GM04503 (cell line): ENCODE results near the gene GGT1.
"Not testable (repeated sequence)": the region's sequence is repeated elsewhere in the genome, so short reads cannot be mapped to it uniquely, and the experiment has no call there.

Experiments used
- DNase-seq: peaks from one replicate; pipeline ENCODE4 v3.0.0-alpha.2; 2012; ENCODE audit warnings: low read depth

GGT1 gene

DNA sequence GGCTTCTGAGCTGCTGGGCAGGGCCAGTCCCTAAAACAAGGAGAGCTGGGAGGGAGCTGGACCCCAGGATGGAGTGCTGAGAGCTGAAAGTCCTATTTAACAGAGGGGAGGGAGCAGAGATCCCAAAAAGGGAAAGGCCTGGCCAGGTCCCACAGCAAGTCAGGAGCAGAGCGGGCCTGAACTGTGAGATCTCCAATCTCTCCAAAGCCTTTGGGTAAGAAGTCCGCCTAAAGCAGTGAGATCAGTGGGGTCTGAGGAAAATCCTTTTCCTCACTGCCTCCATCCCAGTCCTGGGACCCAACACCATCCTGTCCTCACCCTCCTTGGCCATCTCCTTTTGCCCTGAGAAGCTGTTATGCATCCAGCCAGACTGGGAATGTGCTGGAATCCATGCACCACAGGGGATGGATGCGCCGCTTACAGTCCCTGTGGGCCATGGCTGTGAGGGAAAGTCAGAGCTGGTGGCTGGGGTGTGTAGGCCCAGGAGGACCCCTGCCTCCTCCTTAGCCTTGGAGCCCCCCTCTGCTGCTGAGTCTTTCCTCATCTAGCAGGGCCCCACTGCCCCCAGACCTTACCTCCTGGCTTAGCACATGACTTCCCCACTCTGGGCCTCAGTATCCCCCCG is 18.7 kb upstream of the GGT1 start:
- no peak for DNase-seq

DNA sequence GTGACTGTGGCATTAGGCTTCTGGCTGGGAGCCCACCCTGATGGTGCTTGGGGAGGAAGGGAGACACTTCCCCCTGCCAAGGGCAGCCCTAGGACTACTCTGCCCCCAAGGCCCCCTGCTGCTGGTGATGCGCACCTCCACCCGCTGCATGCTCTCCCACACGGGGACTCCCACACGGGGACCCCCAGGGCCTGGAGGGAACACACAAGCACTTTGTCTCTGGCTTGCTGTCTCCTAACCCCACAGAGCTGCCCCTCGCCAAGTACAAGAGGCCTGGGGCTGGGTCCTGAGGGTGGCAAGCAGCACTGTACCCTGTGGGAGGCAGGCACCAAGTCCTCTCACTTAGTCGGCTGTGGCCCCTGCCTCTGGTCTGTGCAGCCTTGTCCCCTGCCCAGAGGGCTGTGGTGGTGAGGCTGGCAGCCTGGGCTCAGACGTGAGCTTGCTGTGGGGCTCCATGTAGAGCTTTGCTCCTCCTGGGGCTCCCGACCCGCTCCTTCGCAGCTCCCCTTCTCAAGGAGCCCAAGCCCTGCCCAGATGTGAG is 18.1 kb upstream of the GGT1 start:
- no peak for DNase-seq

GRCh38 chr22:24585461-24585860 is 17.5 kb upstream of the GGT1 start:
- DNase-seq = no peak

DNA sequence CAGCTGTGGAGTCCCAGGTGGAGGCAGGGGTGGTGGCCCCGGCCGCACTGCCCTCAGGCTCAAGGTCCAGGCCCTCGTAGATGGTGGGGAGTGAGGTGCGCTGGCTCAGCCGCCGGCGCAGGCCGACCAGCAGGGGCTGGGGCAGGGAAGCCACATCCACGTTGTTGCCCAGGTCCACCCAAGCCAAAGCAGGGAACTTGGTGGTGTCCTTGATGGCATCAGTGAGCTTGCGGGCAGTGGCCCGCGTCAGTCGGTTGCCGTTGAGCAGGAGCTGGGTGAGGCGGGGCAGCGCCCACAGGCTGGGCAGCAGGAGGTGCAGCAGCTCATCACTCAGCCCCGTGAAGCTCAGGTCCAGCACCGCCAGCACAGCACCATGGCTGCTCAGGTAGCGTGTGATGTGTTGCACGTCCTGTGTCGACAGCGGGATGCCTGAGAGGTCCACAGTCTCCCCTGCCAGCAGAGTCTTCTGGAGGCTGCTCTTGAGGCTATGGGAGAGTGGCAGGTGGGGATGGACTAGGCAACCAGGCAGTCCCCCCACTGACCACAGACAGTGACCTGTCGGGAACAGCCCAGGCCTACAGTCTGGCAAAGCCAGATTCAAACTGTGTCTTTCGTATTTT is 17.0 kb upstream of the GGT1 start:
- DNase-seq = no peak

DNA sequence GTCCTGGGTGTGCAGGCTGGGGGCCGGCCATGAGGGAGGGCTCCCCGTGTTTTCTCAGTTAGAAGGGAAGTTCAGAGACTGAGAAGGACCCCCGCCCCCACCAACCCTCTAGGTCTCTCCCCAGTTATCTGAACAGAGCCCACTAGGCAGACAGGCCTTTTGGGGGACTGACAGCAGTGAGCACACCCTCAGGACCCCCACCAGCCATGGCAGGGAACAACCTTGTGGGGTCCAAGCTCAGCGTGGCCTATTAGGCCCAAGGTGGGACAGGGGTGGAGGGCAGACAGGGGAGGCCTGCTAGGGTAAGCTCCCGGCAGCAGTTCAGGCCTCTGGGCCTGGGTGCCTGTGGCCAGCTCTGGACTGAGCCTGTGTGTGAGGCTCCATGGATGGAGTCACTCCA is 15.7 kb upstream of the GGT1 start:
- no peak for DNase-seq

DNA sequence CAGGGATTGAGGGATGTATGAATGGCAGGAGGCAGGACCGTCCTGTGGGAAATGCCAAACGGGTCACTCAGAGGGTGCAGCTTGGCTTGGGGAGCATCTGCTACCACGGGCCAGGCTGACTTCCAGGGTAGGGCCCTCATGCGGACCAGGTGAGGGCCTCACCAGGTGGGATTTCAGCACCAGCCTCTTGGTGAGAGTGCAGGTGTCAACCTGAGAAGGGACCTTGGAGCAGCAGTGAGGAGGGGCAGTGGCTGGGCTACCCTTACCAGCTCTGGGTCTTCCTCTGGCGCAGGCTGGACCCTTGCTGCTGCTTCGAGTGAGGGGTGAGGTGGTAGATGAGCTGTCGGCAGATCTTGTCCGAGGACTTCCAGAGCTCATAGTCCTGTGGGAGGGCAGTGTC is 15.0 kb upstream of the GGT1 start:
- DNase-seq = no peak

DNA sequence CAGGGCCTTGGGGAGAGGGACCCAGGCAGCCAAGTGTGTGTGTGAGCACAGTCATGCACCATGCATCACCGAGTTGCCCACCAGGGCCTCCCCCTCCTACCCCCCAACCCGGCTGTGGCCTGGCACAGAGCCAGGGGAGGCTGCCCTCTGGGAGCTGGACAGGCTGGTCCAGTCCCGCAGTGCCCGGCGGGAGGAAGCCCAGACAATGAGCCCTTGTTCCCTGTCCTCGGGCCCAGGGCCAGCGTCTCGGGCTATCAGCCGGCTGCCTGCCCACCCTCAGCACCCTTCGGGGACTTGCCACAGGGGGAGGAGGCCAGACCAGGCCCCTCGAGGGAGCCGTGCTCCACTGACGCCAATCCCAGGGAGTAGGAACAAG is 14.6 kb upstream of the GGT1 start:
- DNase-seq = no peak

DNA sequence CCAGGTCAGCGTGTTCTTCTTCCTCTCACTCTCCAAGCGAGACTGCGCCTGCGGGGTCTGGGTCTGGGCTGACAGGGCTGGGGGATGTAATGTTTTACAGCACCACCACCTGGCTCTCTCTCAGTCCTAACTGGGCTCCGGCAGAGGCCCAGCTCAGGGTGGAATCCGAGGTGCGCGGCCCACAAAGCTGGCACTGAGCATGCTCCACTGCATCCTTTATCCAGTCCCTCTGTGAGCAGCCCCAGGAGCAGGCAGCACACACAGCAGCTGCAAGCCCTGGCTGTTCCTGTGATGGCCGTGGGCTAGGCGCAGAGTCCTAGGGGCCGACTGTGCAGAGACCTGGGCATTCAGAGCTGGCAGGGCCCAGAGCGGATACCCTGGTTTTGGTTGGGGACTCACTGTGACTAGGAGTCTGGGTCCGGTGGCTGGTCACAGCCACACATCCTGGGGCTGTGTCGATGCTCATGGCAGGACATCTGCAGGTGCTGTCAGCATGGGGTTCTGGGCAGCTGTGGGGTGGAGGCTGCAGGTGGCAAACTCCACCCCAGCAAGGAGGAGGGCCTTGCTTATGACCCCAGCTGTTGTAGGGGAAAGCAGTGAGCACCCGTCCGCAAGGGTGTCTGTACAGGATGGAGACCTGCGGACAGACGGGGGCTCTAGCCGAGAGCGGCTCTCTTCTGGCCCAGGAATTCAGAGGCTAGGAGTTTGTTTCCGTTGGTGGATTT is 14.1 kb upstream of the GGT1 start:
- DNase-seq = no peak

GRCh38 chr22:24589518-24590030 is 13.4 kb upstream of the GGT1 start:
- no peak for DNase-seq

GRCh38 chr22:24590596-24591173 is 12.3 kb upstream of the GGT1 start:
- no peak for DNase-seq

- no peak for DNase-seq
Measured at GRCh38 chr22:24591286-24591830, 11.6 kb upstream of the GGT1 start.

DNA sequence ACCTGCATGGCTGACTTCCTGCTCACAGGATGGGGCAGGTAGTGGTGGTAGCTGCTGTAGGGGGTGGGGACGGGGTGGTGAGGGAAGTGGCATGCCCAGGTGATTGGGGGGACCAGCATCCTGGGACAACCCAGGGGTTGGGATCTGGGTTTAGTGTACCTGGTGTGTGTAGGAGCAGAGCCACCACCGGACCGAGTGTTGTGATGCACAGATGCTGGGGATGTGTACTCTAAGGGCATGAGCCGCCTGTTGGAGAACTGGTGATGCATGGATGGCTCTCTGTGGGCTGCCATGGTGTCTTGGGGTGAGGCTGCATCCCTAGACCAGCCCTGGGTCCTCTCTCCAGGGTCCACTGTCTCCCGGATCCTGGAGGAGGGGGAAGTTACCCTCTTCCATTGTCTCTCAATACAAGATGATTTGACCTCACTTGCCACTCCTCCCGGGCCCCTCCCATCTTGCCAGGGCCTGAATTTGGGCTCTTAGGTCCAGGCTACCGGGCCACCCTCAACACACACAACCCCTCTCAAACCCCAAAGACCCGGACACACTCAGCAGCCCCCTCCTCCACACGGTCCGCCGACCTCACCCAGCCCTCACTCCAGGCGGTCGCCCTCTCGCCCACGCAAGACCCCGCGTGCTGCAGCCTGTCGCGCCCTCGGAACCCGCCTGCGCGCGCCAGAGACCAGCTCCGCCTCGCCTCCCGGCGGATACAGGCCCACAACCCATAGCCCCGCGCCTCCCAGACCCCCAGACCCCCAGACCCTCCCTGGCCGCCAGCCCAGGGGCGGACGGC is 10.7 kb upstream of the GGT1 start:
- no peak for DNase-seq

DNA sequence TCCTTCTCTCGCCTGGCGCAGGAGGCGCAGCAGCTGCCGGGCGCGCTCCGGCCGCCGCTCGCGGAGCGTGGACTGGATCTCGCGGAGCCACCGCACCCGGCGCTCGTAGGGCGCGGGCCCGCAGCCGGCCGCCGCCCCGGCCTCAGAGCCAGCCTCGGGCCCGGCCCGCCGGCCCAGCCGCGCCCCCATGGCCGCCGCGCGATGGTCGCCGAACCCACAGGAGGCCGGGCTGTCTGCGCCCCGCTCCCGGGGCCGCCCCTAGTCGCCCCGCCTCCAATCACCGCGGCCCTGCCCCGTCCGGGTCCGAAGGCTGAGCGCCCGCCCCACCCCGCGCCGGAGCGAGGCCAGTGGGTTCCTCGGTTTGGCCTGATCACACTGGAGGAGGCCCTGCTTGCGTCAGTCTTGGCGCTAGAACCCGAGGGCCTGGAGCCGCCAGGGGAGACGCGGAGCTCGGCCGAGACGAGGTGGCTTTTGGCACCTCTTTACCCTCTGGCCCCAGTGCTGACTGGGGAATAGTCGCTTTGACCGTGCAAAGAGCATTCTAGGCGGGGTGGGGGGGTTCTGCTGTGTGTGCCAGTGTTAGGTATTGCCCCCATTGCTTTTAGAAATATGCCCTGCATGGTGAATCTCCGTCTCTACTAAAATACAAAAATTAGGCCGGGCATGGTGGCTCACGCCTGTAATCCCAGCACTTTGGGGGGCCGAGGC is 10.0 kb upstream of the GGT1 start, which contains the start of gene LRRC75B:
TSS of gene LRRC75B (minus strand) at position 223 of the 708 bp plus-strand sequence. CDS start at position 189, 34 bp downstream.
- peak; percentile 39 for DNase-seq

- not testable (repeated sequence) for DNase-seq
Measured at GRCh38 chr22:24593559-24593835, 9.5 kb upstream of the GGT1 start.

GRCh38 chr22:24593836-24594568 is 9.0 kb upstream of the GGT1 start:
- DNase-seq = no peak

DNA sequence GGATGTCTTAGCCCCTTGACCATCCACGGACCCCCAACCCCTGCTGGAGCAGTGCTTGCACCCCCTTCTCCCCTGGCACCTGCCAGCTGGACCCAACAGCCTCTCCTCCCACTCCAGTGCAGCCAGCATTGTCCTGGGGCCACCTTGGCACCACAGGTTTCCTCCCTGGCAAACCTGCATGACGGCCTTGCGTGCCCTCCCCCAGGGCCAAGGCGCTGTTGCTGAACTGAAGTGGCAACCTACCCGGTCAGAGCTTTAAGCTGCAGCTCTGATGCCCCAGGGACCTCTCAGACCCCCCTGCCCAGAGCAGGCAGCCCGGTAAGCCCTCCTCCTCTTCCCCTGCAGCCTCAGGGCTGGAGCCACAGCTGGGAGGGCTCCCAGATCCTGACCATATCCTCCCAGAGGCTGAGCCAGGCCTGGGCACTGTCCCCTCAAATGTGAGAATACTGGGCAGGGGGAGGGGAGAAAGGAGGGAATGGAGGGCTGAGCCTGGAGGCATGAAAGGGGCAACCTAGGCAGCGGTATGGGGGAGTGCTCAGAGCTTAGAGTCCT is 8.3 kb upstream of the GGT1 start:
- no peak for DNase-seq

DNA sequence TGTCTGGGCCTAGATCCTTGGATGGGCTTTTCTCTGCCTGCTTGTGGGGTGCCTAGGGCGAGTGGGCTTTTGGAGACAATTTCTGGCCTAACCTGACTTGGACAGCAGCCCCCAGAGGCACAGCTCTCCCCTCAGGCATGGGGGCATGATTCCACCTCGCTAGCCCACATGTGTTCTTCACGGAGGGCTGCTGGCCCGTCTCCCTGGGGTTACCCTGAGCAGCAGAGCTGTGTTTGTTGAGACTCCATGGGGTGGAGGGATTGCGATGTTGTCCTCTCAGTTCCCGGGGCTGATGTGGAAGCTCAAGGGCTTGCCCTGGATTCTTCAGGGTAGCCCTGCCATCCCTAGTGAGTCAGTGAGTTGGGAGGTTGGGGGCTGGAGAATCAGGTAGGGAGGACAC is 7.8 kb upstream of the GGT1 start:
- DNase-seq = no peak

- DNase-seq = no peak
Measured at GRCh38 chr22:24595863-24596262, 7.1 kb upstream of the GGT1 start.

GRCh38 chr22:24597076-24597475 is 5.9 kb upstream of the GGT1 start:
- DNase-seq = not testable (repeated sequence)

DNA sequence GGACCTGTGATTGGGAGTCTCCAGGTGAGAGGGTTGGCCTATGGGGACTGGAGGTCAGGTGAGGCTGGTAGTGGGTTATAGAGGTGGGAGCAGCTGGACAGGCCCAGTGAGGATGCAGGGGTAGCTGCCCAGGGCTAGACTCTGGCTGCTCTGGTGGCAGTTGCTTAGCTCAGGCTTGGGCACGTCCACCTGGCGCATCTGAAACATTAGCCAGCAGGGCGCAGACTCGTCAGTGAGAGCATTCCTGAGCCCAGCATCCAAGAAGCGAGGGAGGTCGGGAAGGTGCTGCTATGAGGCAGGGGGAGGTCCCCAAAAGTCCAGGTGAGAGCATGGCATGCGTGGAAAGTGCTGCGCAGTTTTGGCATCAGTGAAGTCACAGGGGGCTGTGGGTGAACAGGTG is 3.5 kb upstream of the GGT1 start:
- DNase-seq = no peak
